ENCODE results near the gene PSMA2.

Gene PSMA2

DNA sequence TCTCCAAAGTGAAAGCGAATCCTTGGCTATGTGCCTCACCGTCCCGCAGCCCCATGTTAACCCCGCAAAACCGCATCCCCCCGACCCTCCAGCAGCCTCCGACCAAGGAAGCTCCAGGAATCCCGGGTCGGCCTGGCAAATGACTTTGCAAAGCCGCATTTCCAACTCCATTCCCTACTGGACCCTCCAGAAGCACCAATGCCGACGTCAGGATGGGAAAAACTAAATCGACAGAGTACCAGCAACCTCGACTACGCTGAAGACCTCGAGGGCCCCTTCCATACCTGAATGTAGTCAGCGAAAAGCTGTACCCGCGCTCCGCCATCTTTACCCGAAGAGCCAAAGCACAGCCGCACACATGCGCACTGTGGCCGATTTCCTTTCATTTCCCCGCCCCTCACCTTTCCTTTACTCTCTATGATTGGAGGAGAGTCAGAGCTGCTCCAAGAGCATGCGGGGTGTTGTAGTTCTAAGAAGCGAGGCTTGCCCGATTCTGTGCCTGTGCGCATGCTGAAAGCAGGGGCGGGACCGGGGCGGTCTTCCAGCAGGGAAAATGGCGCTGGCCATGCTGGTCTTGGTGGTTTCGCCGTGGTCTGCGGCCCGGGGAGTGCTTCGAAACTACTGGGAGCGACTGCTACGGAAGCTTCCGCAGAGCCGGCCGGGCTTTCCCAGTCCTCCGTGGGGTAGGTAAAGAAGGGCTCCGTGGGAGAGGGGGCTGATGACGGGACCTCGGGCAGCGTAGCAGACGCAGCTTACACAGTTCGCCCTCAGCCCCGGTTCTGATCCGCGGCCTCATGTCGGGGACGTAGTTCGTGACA is at the start of gene PSMA2, which contains the start of gene MRPL32:
Gene PSMA2 (minus strand): TSS at position 341 of the 818 bp plus-strand sequence. CDS start 16 bp downstream, at position 325.
Gene MRPL32 (plus strand): TSS at position 543 of the 818 bp plus-strand sequence. CDS start 11 bp downstream, at position 554.
- H3K27me3 Mint-ChIP-seq = no peaks in the 10 kb centered on the region
- H3K36me3 Mint-ChIP-seq = peaks cover 11% of the 10 kb centered on the region
- H3K4me1 Mint-ChIP-seq = peaks cover 45% of the 10 kb centered on the region
- peak within 1 kb of the TSS; percentile 97 for H3K4me3 Mint-ChIP-seq
- peak; percentile 100 for ATAC-seq
- H3K27ac Mint-ChIP-seq = peak within 1 kb of the TSS; percentile 96
- H3K9me3 Mint-ChIP-seq = no peaks in the 10 kb centered on the region

DNA sequence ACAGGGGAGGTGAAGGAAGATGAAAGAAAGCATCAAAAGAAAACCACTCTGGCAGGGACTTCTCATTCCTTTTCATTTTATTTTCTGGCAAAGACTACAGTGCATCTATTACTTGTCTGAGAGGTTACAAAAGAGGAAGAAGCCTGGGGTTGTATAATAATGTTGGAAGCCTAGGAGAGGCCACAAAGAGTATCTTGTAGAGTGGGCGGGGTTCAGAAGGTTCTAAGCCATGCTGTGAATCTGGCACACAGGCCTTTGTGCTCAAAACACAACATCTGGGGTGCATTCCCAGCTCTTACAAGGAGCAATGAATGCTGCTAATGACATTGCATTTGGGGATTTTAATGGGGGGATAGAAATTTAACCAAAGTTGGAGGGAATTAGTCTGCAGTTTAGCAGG is 49.6 kb upstream of the PSMA2 start:
- Mint-ChIP-seq H3K9me3 (peaks cover 7% of the 10 kb centered on the region), H3K27ac (no peak overlapping the region), H3K4me1 (no peaks in the 10 kb centered on the region), H3K36me3 (no peaks in the 10 kb centered on the region), H3K4me3 (no peak overlapping the region), H3K27me3 (peaks cover 10% of the 10 kb centered on the region)
- ATAC-seq = no peak

DNA sequence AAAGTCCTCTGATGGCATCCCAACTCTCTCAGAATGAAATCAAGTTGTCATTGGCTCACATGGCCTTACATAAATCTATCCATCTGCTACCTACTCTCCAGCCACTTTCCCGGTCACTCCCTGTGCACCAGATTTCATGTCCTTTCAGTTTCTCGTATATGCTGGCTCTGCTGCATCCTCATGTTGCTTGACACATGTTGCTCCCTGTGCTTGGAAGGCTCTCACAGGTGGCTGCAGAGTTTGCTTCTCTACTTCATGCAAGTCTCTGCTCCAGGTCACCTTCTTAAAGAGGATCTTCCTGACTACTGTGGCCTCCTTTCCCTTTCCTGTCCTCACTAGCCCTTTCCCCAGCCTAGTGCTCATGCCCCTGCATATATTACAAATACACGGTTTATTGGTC is 48.5 kb upstream of the PSMA2 start:
- no peak for ATAC-seq
- no peaks in the 10 kb centered on the region for H3K36me3 Mint-ChIP-seq
- H3K4me3 Mint-ChIP-seq = no peak overlapping the region
- no peaks in the 10 kb centered on the region for H3K27me3 Mint-ChIP-seq
- H3K9me3 Mint-ChIP-seq = peaks cover 7% of the 10 kb centered on the region
- no peak overlapping the region for H3K27ac Mint-ChIP-seq
- H3K4me1 Mint-ChIP-seq = no peaks in the 10 kb centered on the region

DNA sequence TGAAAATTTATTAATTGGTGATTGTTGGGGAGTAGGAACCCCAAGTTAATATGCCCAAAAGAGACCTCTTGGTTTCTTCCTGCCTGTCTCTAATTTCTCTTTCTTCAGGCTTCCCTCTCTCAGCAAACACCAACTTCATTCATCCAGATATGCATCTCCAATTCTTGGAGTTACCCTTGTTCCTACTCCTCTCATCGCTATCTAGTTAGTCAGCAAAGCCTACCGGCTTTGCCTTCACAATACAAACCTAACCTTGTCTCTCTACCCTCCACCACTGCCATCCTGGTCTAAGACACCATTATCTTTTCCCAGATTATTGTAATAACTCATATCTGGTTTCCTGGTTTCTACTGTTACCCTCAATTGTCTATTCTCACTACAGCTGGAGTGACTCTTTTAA is 48.1 kb upstream of the PSMA2 start:
- Mint-ChIP-seq H3K9me3 (peaks cover 7% of the 10 kb centered on the region), H3K36me3 (no peaks in the 10 kb centered on the region), H3K4me1 (no peaks in the 10 kb centered on the region), H3K4me3 (no peak overlapping the region), H3K27ac (no peak overlapping the region), H3K27me3 (no peaks in the 10 kb centered on the region)
- no peak for ATAC-seq

DNA sequence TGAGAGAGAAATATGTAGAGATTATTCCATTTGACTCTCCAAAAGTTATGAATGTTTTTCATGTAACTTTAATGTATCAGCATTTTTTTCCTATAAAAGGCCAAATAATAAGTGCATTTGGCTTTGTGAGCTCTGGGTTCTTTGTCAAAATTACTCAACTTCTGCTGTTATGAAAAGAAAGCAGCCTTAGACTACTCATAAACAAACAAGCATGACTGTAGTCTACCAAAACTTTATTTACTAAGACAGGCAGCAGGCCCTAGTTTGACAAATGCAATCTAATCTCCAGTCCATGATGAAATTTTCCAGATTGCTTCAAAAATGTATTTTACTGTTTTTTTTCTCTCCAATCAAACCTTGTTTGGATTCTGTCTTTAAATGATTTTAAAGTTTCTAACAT is 46.5 kb upstream of the PSMA2 start:
- H3K4me3 Mint-ChIP-seq = no peak overlapping the region
- no peak overlapping the region for H3K27ac Mint-ChIP-seq
- ATAC-seq = no peak
- no peaks in the 10 kb centered on the region for H3K27me3 Mint-ChIP-seq
- no peaks in the 10 kb centered on the region for H3K9me3 Mint-ChIP-seq
- no peaks in the 10 kb centered on the region for H3K36me3 Mint-ChIP-seq
- no peaks in the 10 kb centered on the region for H3K4me1 Mint-ChIP-seq

DNA sequence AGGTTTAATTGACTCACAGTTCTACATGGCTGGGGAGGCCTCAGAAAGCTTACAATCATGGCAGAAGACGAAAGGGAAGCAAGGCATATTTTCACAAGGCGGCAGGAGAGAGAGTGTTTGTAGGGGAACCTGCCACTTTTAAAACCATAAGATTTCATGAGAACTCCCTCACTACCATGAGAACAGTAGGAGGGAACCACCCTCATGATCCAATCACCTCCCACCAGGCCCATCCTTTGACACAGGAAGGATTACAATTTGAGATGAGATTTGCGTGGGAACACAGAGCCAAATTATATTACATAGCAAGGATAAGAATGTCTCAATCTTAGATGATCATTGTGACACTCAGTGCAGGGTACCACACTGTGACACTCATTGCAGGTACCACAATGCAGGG is 44.4 kb upstream of the PSMA2 start:
- Mint-ChIP-seq H3K4me1 (no peaks in the 10 kb centered on the region), H3K36me3 (no peaks in the 10 kb centered on the region), H3K4me3 (no peak overlapping the region), H3K9me3 (no peaks in the 10 kb centered on the region), H3K27ac (no peak overlapping the region), H3K27me3 (no peaks in the 10 kb centered on the region)
- ATAC-seq = no peak

DNA sequence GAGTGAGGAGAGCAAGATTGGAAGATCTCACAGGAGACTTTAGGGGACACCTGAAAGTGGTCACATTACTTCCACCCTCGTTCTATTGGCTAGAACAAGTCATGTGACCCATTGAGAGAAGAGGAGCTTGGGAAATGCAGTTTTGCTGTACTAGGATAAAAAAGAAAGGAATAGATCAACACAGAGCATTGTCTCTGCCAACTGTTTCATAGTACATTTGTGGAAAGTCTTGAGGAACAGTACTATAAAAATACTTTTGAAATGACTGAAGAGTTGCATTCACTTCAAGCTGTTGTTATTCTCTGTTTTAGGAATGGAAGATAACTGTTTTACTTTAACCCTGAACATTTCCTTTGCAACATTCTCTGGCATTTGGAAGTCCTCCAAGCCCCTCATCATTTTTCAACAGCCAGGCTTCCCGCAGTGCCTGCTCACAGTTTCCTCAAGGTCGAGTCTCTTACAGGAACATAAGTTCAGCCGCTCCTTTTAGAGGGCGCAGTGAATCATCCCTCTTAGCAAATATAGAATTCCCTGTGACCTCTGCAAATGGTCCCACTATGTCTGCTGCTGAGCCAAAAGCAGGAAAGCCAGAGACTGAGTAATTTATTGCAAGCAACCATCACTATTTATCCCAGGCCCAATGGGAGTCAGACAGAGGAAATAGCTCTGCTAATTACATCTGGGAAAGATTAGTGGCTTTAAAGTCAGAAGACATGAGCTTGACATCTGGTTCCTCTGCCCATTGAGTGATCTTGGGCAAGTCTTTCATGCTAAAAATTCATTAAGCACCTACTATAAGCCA is 40.9 kb upstream of the PSMA2 start:
- no peaks in the 10 kb centered on the region for H3K36me3 Mint-ChIP-seq
- H3K9me3 Mint-ChIP-seq = no peaks in the 10 kb centered on the region
- no peak overlapping the region for H3K27ac Mint-ChIP-seq
- peaks cover 5% of the 10 kb centered on the region for H3K27me3 Mint-ChIP-seq
- ATAC-seq = no peak
- no peaks in the 10 kb centered on the region for H3K4me1 Mint-ChIP-seq
- no peak overlapping the region for H3K4me3 Mint-ChIP-seq

DNA sequence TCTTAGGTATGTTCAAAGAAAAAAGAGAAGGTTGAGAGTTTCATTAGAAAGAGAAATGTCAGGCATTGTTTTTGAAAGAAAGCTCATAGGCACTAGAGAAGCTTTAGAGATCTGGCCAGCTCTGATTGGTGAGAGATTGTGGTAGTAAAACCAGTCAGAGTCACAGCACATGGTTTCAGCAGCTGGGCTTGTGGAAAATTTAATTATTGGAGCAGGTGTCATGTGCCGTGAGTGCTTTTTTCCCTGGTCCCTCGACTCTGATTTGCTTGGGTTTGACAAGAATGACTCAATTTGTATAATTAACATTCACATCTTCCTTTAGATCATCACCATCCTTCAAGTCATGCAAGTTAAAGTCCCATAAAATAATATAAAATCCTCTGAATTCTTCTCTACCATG is 35.4 kb upstream of the PSMA2 start:
- Mint-ChIP-seq H3K4me3 (no peak overlapping the region), H3K36me3 (no peaks in the 10 kb centered on the region), H3K27ac (no peak overlapping the region), H3K9me3 (no peaks in the 10 kb centered on the region), H3K27me3 (peaks cover 16% of the 10 kb centered on the region), H3K4me1 (no peaks in the 10 kb centered on the region)
- ATAC-seq = no peak

DNA sequence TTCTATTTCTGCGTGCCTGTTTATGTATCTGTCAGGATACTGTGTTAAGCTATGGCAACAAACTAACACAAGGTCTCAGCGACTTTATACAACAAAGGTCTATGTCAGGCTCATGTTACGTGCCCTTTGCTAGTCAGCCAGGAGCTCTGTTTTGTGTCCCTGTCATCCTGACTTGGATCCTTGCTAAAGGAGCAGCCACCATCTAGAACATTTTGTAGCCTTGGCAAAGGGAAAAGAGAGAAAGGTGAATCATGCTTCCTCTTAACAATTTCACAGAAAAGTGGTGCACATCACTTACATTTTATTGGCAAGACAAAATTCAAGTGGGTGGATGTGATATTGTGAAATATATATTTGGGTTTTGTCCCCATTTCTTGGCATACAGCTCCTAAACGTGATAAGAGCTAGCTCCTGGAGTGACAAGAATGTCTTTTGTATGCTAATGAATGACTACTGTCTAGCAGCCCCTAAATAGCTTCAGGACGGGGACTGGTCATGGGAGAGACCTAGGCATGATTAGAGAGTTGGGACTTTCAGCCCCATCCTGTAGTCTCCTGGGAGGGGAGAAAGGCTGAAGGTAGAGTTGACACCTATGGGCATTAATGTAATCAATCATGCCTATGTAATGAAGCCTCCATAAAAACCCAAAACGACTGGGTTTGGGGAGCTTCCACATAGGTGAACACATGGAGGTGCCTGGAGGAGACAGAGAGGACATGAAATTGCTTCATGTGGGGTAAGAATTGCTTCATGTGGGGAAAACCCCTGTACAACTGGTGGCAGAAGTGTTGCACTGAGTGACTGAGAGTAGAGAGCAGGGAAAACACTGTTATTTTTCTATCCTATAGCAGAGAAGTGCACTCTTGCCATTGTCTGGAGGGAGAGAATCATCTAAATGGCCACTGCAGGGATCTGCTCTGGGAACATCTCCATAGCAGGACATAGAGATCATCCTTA is 33.2 kb upstream of the PSMA2 start:
- Mint-ChIP-seq H3K27ac (no peak overlapping the region), H3K4me1 (no peaks in the 10 kb centered on the region)
- ATAC-seq = no peak

DNA sequence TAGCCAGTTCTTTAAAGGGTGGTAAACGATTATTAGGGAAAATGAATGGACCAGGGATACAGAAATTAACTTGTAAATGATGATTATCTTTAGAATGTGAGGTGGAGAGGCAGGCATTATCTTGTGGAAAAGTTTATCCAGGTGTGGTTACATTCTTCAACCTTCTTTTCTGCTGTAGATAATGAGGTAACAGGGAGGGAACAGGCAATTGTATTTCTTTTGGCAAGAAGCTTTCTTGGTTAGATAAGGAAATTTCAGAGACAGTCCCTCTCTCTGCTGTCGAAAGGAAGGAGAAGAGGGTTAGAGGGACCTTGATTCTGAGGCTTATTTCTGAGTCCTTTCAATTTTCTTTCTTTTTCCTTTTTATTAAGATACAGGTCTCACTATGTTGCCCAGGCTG is 32.3 kb upstream of the PSMA2 start:
- Mint-ChIP-seq H3K9me3 (no peaks in the 10 kb centered on the region), H3K36me3 (no peaks in the 10 kb centered on the region), H3K4me3 (no peak overlapping the region), H3K27me3 (peaks cover 37% of the 10 kb centered on the region), H3K4me1 (no peaks in the 10 kb centered on the region), H3K27ac (no peak overlapping the region)
- no peak for ATAC-seq

More for the DNA sequence above, 33.2 kb upstream of the PSMA2 start:
- H3K9me3 Mint-ChIP-seq = no peaks in the 10 kb centered on the region
- no peaks in the 10 kb centered on the region for H3K36me3 Mint-ChIP-seq
- peaks cover 29% of the 10 kb centered on the region for H3K27me3 Mint-ChIP-seq
- H3K4me3 Mint-ChIP-seq = no peak overlapping the region

DNA sequence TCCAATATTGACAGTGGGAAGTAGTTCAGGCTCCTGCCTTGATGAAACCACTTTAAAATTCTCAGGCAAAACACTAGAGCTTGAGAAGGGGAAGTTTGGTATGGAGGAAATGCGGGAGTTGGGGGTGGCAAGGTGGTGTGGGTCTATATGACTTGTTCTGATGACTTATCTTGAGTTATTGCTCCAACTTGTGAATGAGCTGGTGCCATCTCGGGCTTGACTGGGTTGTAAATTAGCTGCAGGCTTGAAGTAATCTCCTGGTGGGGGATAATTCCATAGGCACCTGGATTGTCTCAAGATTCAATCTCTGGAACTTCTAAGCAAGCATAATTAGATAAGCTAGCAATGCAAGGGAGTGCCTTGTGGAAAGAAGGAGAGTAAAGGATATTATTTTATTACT is 29.2 kb upstream of the PSMA2 start:
- peaks cover 4% of the 10 kb centered on the region for H3K9me3 Mint-ChIP-seq
- no peak overlapping the region for H3K4me3 Mint-ChIP-seq
- peaks cover 6% of the 10 kb centered on the region for H3K36me3 Mint-ChIP-seq
- no peak overlapping the region for H3K27ac Mint-ChIP-seq
- no peaks in the 10 kb centered on the region for H3K4me1 Mint-ChIP-seq
- H3K27me3 Mint-ChIP-seq = peaks cover 31% of the 10 kb centered on the region
- no peak for ATAC-seq

DNA sequence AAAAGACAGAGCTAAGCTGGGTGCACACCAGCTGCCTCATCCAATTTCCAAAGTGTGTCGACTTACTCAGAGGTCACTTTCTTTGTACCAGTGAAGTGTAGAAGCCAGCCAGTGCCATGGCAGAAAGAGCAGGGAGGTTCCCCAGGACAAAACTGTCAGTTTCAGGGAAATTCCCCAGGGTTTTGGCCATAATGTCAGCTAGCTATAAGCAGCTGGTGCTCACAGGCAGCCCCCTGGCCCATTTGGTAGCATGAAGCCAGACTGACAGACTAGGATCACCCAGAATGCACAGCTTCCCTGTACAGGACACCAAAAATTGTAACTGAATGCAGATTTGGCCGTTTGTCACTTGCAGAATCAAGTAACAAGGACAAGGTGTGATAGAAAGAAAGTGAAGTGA is 28.8 kb upstream of the PSMA2 start:
- Mint-ChIP-seq H3K36me3 (peaks cover 6% of the 10 kb centered on the region), H3K27me3 (peaks cover 31% of the 10 kb centered on the region)
- ATAC-seq = no peak

DNA sequence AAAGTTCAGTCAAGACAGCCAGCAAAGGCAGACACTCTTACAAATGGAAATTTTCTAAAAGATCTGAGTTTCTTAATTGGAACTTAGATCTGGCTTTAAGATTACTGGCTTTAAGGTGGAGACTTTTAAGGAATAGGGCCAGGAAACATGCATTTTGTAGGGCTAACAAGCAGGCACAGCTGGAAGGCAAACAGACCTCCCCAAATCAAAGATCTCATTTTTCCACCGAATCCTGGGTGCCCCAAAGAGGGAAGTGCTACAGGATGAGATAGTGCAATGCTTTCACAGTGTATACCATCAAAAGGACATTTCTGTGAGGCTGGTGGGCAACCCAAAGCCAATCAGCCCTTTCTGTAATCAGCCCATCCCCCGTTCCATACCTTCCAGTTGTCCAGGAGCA is 27.6 kb upstream of the PSMA2 start:
- Mint-ChIP-seq H3K4me1 (no peaks in the 10 kb centered on the region), H3K27me3 (peaks cover 31% of the 10 kb centered on the region), H3K4me3 (no peak overlapping the region), H3K27ac (no peak overlapping the region), H3K9me3 (peaks cover 4% of the 10 kb centered on the region), H3K36me3 (peaks cover 6% of the 10 kb centered on the region)
- no peak for ATAC-seq

More for the DNA sequence above, 28.8 kb upstream of the PSMA2 start:
- Mint-ChIP-seq H3K4me1 (no peaks in the 10 kb centered on the region), H3K27ac (no peak overlapping the region), H3K9me3 (peaks cover 4% of the 10 kb centered on the region), H3K4me3 (no peak overlapping the region)

DNA sequence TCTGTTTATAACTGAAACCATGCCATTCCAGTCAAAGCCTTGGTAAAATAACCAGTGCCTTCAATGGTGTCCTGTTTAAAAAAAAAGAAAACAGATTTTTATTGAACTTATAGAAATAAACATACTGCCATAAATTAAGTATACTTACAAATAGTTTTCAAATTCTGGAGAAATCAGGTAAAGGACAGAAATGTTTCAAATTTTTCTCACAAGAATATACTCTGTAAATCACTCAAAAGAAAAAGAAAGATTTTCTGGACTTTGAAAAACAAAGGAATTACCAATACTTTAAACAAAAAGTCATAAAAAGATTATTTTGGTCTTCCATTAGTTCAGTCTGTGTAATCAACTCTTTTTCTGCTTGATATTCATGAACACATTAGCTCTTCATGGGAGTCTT is 24.1 kb upstream of the PSMA2 start:
- Mint-ChIP-seq H3K9me3 (peaks cover 4% of the 10 kb centered on the region), H3K27me3 (peaks cover 27% of the 10 kb centered on the region), H3K36me3 (peaks cover 6% of the 10 kb centered on the region), H3K4me1 (no peaks in the 10 kb centered on the region), H3K27ac (no peak overlapping the region), H3K4me3 (no peak overlapping the region)
- no peak for ATAC-seq

DNA sequence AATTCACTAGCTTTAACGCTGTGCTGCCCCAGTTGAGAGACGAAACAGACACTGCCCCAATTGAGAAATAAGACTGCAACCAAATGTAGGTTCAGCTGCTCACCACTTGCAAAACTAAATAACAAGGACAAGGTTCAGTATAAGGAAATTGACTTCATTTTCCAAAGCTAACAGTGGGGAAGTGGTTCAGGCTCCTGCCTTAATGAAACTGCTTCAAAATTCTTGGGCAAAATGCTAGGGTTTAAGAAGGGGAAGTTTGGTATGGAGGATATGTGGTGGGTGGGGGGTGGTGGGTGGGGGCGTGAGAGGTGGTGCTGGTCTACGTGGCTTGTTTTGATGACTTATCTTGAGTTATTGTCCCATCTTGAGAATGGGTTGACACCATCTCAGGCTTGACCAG is 22.0 kb upstream of the PSMA2 start:
- H3K36me3 Mint-ChIP-seq = peaks cover 6% of the 10 kb centered on the region
- peaks cover 8% of the 10 kb centered on the region for H3K27me3 Mint-ChIP-seq
- no peak overlapping the region for H3K27ac Mint-ChIP-seq
- no peak overlapping the region for H3K4me3 Mint-ChIP-seq
- no peak for ATAC-seq
- no peaks in the 10 kb centered on the region for H3K4me1 Mint-ChIP-seq
- peaks cover 4% of the 10 kb centered on the region for H3K9me3 Mint-ChIP-seq
